ENCODE results near the gene TGFB1.

Gene TGFB1

DNA sequence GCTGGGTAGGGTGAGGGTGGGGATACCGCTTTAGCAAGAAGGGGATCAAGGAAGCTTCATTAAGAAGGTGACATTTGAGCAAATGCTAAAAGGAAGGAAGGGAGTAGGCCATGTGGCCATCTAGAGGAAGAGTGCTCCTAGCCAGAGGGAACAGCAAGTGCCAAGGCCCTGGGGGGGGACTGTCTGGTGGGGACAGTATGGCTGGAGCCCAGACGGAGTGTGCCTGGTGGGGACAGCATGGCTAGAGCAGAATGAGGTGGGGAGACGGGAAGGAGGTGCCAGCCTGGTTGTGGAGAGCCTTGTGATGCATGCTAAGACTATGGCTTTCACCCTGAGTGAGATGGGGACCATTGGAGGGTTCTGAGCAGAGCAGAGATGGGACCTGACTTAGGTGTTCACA lies 2.1 kb upstream of the TGFB1 start:
- CTCF ChIA-PET, result interaction anchor here (0.6 to 1.5 kb wide), 4 partner anchors 10 to 84 kb away, joined by 3 to 5 read pairs (median 4); partner anchors contain the start of gene DMAC2
- DNase-seq (ENCODE audit: low spot score), result no peak
- peak overlapping the region; percentile 84 for H3K27ac ChIP-seq
- TF ChIP-seq, protein P1, sequence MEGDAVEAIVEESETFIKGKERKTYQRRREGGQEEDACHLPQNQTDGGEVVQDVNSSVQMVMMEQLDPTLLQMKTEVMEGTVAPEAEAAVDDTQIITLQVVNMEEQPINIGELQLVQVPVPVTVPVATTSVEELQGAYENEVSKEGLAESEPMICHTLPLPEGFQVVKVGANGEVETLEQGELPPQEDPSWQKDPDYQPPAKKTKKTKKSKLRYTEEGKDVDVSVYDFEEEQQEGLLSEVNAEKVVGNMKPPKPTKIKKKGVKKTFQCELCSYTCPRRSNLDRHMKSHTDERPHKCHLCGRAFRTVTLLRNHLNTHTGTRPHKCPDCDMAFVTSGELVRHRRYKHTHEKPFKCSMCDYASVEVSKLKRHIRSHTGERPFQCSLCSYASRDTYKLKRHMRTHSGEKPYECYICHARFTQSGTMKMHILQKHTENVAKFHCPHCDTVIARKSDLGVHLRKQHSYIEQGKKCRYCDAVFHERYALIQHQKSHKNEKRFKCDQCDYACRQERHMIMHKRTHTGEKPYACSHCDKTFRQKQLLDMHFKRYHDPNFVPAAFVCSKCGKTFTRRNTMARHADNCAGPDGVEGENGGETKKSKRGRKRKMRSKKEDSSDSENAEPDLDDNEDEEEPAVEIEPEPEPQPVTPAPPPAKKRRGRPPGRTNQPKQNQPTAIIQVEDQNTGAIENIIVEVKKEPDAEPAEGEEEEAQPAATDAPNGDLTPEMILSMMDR (conservative IDR thresholded peaks at IDR 0.05; ENCODE audit: low read depth), result no peak
- POLR2A ChIA-PET (ENCODE audit: low non-redundant PET), result interaction anchor here (0.5 to 1.4 kb wide), 2 partner anchors 9 to 364 kb away, joined by 3 to 4 read pairs; no protein-coding TSS in a partner anchor

DNA sequence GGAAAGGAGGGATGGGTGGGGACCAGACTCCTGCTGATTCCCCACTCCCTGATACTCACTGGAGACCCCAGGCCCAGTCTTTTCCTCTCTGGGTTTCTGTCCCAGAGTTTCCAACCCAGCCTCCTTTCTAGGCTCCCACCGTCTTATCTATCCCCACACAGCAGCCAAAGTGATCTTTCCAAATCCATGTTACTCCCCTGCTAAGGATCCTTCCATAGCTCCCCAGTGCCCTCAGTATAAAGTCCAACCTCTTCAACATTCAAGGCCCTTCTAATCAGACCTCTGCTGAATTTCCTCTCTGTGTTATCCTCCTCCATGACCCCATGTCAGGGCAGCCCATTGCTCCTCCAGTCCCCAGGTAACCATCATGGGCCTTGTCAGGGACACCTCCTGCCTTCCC lies 1.3 kb upstream of the TGFB1 start:
- TF ChIP-seq, protein P1 (conservative IDR thresholded peaks at IDR 0.05; ENCODE audit: low read depth), result no peak
- ChIA-PET POLR2A (ENCODE audit: low non-redundant PET) (interaction anchor here (1.4 kb wide), 1 partner anchor 9 kb away, joined by 4 read pairs; no protein-coding TSS in a partner anchor), CTCF (interaction anchor here (0.6 to 1.5 kb wide), 5 partner anchors 12 to 197 kb away, joined by 3 to 5 read pairs (median 3); partner anchors contain the start of gene DMAC2)
- peak overlapping the region; percentile 84 for H3K27ac ChIP-seq
- DNase-seq (ENCODE audit: low spot score), result no peak

DNA sequence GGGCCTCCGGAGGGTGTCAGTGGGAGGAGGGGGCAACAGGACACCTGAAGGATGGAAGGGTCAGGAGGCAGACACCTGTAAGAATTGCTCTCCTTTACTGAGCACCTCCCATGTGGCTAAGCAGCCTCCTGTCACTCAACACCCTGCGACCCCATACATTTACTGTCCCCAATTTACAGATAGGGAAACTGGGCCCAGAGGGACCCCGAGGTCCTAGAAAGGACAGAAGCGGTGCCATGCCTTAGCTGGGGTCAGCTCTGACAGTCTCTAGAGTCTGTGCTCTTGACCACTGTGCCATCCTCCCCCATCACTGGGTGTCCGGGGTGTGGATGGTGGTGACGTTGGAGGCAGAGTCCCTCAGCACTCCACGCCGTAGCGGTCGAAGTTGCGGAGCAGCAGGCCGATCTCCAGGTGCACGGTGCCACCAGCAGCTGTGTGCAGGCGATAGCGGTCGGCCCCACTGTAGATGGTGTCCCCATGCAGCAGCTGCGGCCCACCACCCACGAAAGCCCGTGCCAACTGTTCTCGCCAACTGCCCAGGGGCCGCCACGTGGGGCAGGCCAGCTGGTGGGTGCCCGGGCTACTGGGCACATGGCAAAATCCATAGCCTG lies 726 bp upstream of the TGFB1 start:
- ChIA-PET CTCF (interaction anchor here (0.6 to 1.5 kb wide), 3 partner anchors 26 to 196 kb away, joined by 3 to 5 read pairs (median 4); no protein-coding TSS in a partner anchor), POLR2A (ENCODE audit: low non-redundant PET) (interaction anchor here (1.4 kb wide), 1 partner anchor 10 kb away, joined by 4 read pairs; no protein-coding TSS in a partner anchor)
- peak overlapping the region; percentile 84 for H3K27ac ChIP-seq
- DNase-seq (ENCODE audit: low spot score), result no peak
- TF ChIP-seq, protein P1 (conservative IDR thresholded peaks at IDR 0.05; ENCODE audit: low read depth), result peak; percentile 58

DNA sequence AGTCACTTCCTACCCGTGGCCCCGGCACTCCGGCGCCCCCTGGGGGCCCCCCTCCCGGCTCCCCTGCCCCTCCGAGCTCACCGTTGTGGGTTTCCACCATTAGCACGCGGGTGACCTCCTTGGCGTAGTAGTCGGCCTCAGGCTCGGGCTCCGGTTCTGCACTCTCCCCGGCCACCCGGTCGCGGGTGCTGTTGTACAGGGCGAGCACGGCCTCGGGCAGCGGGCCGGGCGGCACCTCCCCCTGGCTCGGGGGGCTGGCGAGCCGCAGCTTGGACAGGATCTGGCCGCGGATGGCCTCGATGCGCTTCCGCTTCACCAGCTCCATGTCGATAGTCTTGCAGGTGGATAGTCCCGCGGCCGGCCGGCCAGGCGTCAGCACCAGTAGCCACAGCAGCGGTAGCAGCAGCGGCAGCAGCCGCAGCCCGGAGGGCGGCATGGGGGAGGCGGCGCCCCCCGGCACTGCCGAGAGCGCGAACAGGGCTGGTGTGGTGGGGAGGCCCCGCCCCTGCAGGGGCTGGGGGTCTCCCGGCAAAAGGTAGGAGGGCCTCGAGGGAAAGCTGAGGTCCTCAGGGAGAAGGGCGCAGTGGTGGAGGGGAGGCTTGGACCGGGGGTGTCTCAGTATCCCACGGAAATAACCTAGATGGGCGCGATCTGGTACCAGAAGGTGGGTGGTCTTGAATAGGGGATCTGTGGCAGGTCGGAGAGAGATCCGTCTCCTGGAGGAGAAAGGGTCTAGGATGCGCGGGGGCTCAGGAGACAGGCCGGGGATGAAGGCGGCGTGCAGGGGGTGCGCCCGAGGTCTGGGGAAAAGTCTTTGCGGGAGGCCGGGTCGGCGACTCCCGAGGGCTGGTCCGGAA lies 885 bp downstream of the TGFB1 start:
- H3K27ac ChIP-seq, result peak overlapping the region; percentile 84
- DNase-seq (ENCODE audit: low spot score), result peak; percentile 72
- TF ChIP-seq, protein P1 (conservative IDR thresholded peaks at IDR 0.05; ENCODE audit: low read depth), result peak; percentile 80
- ChIA-PET CTCF (interaction anchor here (1.8 to 2.3 kb wide), 2 partner anchors 44 to 149 kb away, joined by 6 to 10 read pairs; partner anchors contain the start of gene CCDC97), POLR2A (ENCODE audit: low non-redundant PET) (interaction anchor here (1.6 kb wide), 1 partner anchor 11 kb away, joined by 9 read pairs; the partner anchor contains the start of gene B9D2)

DNA sequence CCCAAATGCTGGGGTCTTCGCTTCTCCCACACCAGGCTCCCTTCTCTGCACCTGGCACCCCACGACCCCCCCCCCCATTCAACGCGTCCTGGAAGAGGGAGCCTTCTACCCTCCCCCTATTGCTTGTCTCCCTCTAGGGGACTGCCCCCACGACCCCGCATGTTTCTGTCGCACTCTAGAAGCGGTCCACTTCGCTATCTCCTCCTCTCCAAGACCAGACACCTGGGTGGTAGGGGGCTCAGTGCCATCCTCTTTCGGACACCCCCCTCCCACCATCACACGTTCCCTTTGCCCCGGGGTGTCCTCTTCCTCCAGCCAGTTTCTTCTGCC lies 1.5 kb downstream of the TGFB1 start:
- CTCF ChIA-PET, result interaction anchor here (1.8 to 2.3 kb wide), 2 partner anchors 43 to 148 kb away, joined by 6 to 10 read pairs; partner anchors contain the start of gene CCDC97
- peak overlapping the region; percentile 84 for H3K27ac ChIP-seq
- TF ChIP-seq, protein P1 (conservative IDR thresholded peaks at IDR 0.05; ENCODE audit: low read depth), result no peak
- POLR2A ChIA-PET (ENCODE audit: low non-redundant PET), result interaction anchor here (1.0 to 1.6 kb wide), 2 partner anchors 11 to 25 kb away, joined by 7 to 9 read pairs; partner anchors contain the start of gene B9D2
- DNase-seq (ENCODE audit: low spot score), result no peak
